Lower leg skin (tissue), 3 donors: Measurements from ENCODE around the gene SPHK2.

Experiments used
- POLR2A ChIP-seq, 2 donors: fragments of 450-650 bp; IDR thresholded peaks; one replicate each; pipeline ENCODE4 v1.6.1; 2016 to 2017; ENCODE audit warnings: antibody characterized with exemption in 2 of 2, mild to moderate bottlenecking in 1 of 2, moderate library complexity in 1 of 2
- TF ChIP-seq, protein P1 (sequence below), 3 donors: fragments of 450-650 bp; IDR thresholded peaks; one replicate each; pipeline ENCODE4 v1.5.1; 2016; ENCODE audit warnings: antibody characterized with exemption in 3 of 3, mild to moderate bottlenecking in 3 of 3, moderate library complexity in 2 of 3

DNA sequence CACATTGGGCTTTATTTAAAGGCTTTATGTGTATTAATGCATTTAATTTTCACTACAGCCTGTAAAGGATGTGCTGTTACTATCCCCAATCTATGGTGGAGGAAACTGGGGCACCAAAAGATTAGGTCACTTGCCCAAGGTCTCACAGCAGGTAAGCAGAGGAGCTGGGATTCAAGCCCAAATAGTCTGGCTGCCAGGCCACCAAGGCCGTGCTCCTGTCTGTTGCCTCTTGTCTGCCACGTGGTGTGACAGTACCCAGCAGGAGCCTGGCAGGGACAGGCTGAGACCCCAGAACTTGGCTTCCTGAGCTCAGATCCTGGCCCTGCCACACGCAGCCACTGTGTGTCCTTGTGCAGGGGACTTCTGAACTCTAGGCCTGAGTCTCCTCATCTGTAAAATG is 49.0 kb downstream of the SPHK2 start:
- TF ChIP-seq, protein P1, sequence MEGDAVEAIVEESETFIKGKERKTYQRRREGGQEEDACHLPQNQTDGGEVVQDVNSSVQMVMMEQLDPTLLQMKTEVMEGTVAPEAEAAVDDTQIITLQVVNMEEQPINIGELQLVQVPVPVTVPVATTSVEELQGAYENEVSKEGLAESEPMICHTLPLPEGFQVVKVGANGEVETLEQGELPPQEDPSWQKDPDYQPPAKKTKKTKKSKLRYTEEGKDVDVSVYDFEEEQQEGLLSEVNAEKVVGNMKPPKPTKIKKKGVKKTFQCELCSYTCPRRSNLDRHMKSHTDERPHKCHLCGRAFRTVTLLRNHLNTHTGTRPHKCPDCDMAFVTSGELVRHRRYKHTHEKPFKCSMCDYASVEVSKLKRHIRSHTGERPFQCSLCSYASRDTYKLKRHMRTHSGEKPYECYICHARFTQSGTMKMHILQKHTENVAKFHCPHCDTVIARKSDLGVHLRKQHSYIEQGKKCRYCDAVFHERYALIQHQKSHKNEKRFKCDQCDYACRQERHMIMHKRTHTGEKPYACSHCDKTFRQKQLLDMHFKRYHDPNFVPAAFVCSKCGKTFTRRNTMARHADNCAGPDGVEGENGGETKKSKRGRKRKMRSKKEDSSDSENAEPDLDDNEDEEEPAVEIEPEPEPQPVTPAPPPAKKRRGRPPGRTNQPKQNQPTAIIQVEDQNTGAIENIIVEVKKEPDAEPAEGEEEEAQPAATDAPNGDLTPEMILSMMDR (IDR thresholded peaks at IDR 0.05), result no peak
- TF ChIP-seq POLR2A (IDR thresholded peaks at IDR 0.05), result no peak
